ENCODE data around the gene MYDGF.

Gene MYDGF

GRCh38 chr19:4705413-4706131 is 35.4 kb upstream of the MYDGF start:
- Mint-ChIP-seq H3K27ac (no peak overlapping the region), H3K9me3 (no peaks in the 10 kb centered on the region), H3K4me1 (peaks cover 11% of the 10 kb centered on the region), H3K27me3 (no peaks in the 10 kb centered on the region), H3K4me3 (no peak overlapping the region), H3K36me3 (no peaks in the 10 kb centered on the region)

GRCh38 chr19:4704317-4704673 is 34.2 kb upstream of the MYDGF start:
- Mint-ChIP-seq H3K9me3 (no peaks in the 10 kb centered on the region), H3K36me3 (no peaks in the 10 kb centered on the region)

GRCh38 chr19:4703671-4704316 is 33.7 kb upstream of the MYDGF start:
- peaks cover 5% of the 10 kb centered on the region for H3K4me1 Mint-ChIP-seq
- no peaks in the 10 kb centered on the region for H3K27me3 Mint-ChIP-seq
- no peak overlapping the region for H3K4me3 Mint-ChIP-seq
- no peak overlapping the region for H3K27ac Mint-ChIP-seq
- no peaks in the 10 kb centered on the region for H3K36me3 Mint-ChIP-seq
- no peaks in the 10 kb centered on the region for H3K9me3 Mint-ChIP-seq

More at GRCh38 chr19:4704317-4704673, 34.2 kb upstream of the MYDGF start:
- Mint-ChIP-seq H3K27me3 (no peaks in the 10 kb centered on the region), H3K4me1 (peaks cover 9% of the 10 kb centered on the region), H3K27ac (no peak overlapping the region), H3K4me3 (no peak overlapping the region)

- no peaks in the 10 kb centered on the region for H3K9me3 Mint-ChIP-seq
- no peaks in the 10 kb centered on the region for H3K36me3 Mint-ChIP-seq
Measured at GRCh38 chr19:4702764-4703163, 32.6 kb upstream of the MYDGF start.

GRCh38 chr19:4701557-4701956 is 31.4 kb upstream of the MYDGF start:
- Mint-ChIP-seq H3K4me3 (no peak overlapping the region), H3K9me3 (no peaks in the 10 kb centered on the region), H3K27ac (no peak overlapping the region), H3K36me3 (peaks cover 1% of the 10 kb centered on the region), H3K27me3 (no peaks in the 10 kb centered on the region), H3K4me1 (no peaks in the 10 kb centered on the region)

More at GRCh38 chr19:4702764-4703163, 32.6 kb upstream of the MYDGF start:
- no peaks in the 10 kb centered on the region for H3K4me1 Mint-ChIP-seq
- no peak overlapping the region for H3K27ac Mint-ChIP-seq
- no peak overlapping the region for H3K4me3 Mint-ChIP-seq
- no peaks in the 10 kb centered on the region for H3K27me3 Mint-ChIP-seq

GRCh38 chr19:4700693-4700970 is 30.5 kb upstream of the MYDGF start:
- H3K36me3 Mint-ChIP-seq, result peaks cover 1% of the 10 kb centered on the region
- no peak overlapping the region for H3K4me3 Mint-ChIP-seq
- no peaks in the 10 kb centered on the region for H3K27me3 Mint-ChIP-seq
- H3K9me3 Mint-ChIP-seq, result no peaks in the 10 kb centered on the region
- no peaks in the 10 kb centered on the region for H3K4me1 Mint-ChIP-seq
- H3K27ac Mint-ChIP-seq, result no peak overlapping the region

GRCh38 chr19:4699826-4700692 is 29.9 kb upstream of the MYDGF start:
- Mint-ChIP-seq H3K9me3 (no peaks in the 10 kb centered on the region), H3K27me3 (no peaks in the 10 kb centered on the region), H3K4me3 (no peak overlapping the region), H3K36me3 (peaks cover 1% of the 10 kb centered on the region), H3K4me1 (no peaks in the 10 kb centered on the region), H3K27ac (no peak overlapping the region)

GRCh38 chr19:4697304-4697703 is 27.2 kb upstream of the MYDGF start:
- Mint-ChIP-seq H3K4me1 (no peaks in the 10 kb centered on the region), H3K27me3 (no peaks in the 10 kb centered on the region), H3K27ac (no peak overlapping the region), H3K9me3 (no peaks in the 10 kb centered on the region), H3K4me3 (no peak overlapping the region), H3K36me3 (peaks cover 7% of the 10 kb centered on the region)

- no peak overlapping the region for H3K27ac Mint-ChIP-seq
- H3K4me1 Mint-ChIP-seq, result no peaks in the 10 kb centered on the region
- peaks cover 7% of the 10 kb centered on the region for H3K36me3 Mint-ChIP-seq
- H3K4me3 Mint-ChIP-seq, result no peak overlapping the region
- H3K27me3 Mint-ChIP-seq, result no peaks in the 10 kb centered on the region
- H3K9me3 Mint-ChIP-seq, result no peaks in the 10 kb centered on the region
Measured at GRCh38 chr19:4695224-4695731, 25.1 kb upstream of the MYDGF start.

- Mint-ChIP-seq H3K27me3 (no peaks in the 10 kb centered on the region), H3K9me3 (no peaks in the 10 kb centered on the region), H3K4me3 (no peak overlapping the region), H3K36me3 (peaks cover 7% of the 10 kb centered on the region), H3K27ac (no peak overlapping the region), H3K4me1 (no peaks in the 10 kb centered on the region)
Measured at GRCh38 chr19:4694211-4694987, 24.3 kb upstream of the MYDGF start.

GRCh38 chr19:4693471-4694121 is 23.5 kb upstream of the MYDGF start:
- no peaks in the 10 kb centered on the region for H3K4me1 Mint-ChIP-seq
- H3K27ac Mint-ChIP-seq, result no peak overlapping the region
- no peak overlapping the region for H3K4me3 Mint-ChIP-seq
- H3K36me3 Mint-ChIP-seq, result peaks cover 7% of the 10 kb centered on the region
- no peaks in the 10 kb centered on the region for H3K9me3 Mint-ChIP-seq
- H3K27me3 Mint-ChIP-seq, result no peaks in the 10 kb centered on the region

- Mint-ChIP-seq H3K27ac (no peak overlapping the region), H3K4me1 (no peaks in the 10 kb centered on the region), H3K36me3 (peaks cover 7% of the 10 kb centered on the region), H3K9me3 (no peaks in the 10 kb centered on the region), H3K4me3 (no peak overlapping the region), H3K27me3 (no peaks in the 10 kb centered on the region)
Measured at GRCh38 chr19:4693078-4693350, 22.9 kb upstream of the MYDGF start.

GRCh38 chr19:4692251-4693077 is 22.3 kb upstream of the MYDGF start:
- Mint-ChIP-seq H3K9me3 (no peaks in the 10 kb centered on the region), H3K27ac (no peak overlapping the region)

GRCh38 chr19:4691373-4691772 is 21.2 kb upstream of the MYDGF start:
- no peaks in the 10 kb centered on the region for H3K9me3 Mint-ChIP-seq
- H3K27ac Mint-ChIP-seq, result no peak overlapping the region
- H3K4me1 Mint-ChIP-seq, result no peaks in the 10 kb centered on the region
- no peaks in the 10 kb centered on the region for H3K27me3 Mint-ChIP-seq
- no peak overlapping the region for H3K4me3 Mint-ChIP-seq
- H3K36me3 Mint-ChIP-seq, result peaks cover 5% of the 10 kb centered on the region

More at GRCh38 chr19:4692251-4693077, 22.3 kb upstream of the MYDGF start:
- no peaks in the 10 kb centered on the region for H3K4me1 Mint-ChIP-seq
- no peaks in the 10 kb centered on the region for H3K27me3 Mint-ChIP-seq
- no peak overlapping the region for H3K4me3 Mint-ChIP-seq
- peaks cover 7% of the 10 kb centered on the region for H3K36me3 Mint-ChIP-seq
